ENCODE measurements around the gene DHX29. TPM values are rescaled to one million over a fixed set of nuclear protein-coding genes. Genes with fewer than 3 reads are reported as not detected.

DHX29 gene, protein sequence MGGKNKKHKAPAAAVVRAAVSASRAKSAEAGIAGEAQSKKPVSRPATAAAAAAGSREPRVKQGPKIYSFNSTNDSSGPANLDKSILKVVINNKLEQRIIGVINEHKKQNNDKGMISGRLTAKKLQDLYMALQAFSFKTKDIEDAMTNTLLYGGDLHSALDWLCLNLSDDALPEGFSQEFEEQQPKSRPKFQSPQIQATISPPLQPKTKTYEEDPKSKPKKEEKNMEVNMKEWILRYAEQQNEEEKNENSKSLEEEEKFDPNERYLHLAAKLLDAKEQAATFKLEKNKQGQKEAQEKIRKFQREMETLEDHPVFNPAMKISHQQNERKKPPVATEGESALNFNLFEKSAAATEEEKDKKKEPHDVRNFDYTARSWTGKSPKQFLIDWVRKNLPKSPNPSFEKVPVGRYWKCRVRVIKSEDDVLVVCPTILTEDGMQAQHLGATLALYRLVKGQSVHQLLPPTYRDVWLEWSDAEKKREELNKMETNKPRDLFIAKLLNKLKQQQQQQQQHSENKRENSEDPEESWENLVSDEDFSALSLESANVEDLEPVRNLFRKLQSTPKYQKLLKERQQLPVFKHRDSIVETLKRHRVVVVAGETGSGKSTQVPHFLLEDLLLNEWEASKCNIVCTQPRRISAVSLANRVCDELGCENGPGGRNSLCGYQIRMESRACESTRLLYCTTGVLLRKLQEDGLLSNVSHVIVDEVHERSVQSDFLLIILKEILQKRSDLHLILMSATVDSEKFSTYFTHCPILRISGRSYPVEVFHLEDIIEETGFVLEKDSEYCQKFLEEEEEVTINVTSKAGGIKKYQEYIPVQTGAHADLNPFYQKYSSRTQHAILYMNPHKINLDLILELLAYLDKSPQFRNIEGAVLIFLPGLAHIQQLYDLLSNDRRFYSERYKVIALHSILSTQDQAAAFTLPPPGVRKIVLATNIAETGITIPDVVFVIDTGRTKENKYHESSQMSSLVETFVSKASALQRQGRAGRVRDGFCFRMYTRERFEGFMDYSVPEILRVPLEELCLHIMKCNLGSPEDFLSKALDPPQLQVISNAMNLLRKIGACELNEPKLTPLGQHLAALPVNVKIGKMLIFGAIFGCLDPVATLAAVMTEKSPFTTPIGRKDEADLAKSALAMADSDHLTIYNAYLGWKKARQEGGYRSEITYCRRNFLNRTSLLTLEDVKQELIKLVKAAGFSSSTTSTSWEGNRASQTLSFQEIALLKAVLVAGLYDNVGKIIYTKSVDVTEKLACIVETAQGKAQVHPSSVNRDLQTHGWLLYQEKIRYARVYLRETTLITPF (N-terminal part only)
- 30.3 and 30.9 TPM in 2 replicates for total RNA-seq (2021)
- long read RNA-seq, full-length matches to known transcripts, result 7 of 82 reads
- long read RNA-seq, partial matches to known transcripts, result 70 of 82 reads
- long read RNA-seq, other reads (novel, unspliced or antisense), result 5 of 82 reads

DNA sequence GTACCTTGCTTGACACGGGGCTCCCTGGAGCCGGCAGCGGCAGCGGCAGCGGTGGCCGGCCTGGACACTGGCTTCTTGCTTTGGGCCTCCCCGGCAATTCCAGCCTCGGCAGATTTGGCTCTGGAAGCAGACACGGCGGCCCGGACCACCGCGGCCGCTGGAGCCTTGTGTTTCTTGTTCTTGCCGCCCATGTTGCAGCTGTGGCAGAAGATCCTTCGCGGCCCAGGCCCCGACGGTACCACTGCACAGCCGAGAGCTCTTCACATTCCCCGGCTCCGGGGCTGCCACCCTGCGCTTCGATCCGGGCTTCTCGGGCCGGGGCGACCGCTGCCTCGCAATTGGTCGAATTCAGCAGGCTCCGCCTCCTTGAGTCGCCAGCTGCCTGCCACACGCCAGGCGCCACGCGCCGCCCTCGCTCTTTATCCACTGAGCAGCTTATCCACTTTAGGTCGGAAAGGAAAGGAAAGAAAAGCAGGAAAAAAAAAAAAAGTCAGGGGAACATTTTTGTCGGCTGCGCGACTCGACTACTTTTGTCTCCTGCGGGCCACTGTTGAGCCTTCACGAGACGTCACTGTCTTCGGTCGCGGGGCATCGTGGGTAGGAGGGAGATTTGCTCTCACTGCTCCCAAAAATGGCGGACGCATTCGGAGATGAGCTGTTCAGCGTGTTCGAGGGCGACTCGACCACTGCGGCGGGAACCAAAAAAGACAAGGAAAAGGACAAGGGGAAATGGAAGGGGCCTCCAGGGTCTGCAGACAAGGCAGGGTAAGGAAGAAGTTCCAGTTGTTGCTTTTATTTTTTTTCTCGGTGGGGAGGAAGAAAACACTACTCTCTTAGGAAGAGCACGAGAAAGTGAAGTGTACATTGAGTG lies at the start of gene DHX29, which contains the start of gene MTREX:
Gene DHX29, minus strand, starts transcription at position 312 of the 871 bp plus-strand sequence. Its CDS starts 121 bp downstream, at position 191.
Gene MTREX, plus strand, starts transcription at position 607 of the 871 bp plus-strand sequence. Its CDS starts 25 bp downstream, at position 632.
- peaks cover 43% of the 10 kb centered on the region; the same call in 1 of the 2 replicates for H3K79me2 ChIP-seq (ENCODE audit: insufficient read depth, low read length)
- H3K23ac ChIP-seq (ENCODE audit: insufficient read length, low read depth, low read length), result no peak within 1 kb of the TSS
- H3K27me3 Mint-ChIP-seq (ENCODE audit: low read depth), result no peaks in the 10 kb centered on the region
- TF ChIP-seq, protein P1, sequence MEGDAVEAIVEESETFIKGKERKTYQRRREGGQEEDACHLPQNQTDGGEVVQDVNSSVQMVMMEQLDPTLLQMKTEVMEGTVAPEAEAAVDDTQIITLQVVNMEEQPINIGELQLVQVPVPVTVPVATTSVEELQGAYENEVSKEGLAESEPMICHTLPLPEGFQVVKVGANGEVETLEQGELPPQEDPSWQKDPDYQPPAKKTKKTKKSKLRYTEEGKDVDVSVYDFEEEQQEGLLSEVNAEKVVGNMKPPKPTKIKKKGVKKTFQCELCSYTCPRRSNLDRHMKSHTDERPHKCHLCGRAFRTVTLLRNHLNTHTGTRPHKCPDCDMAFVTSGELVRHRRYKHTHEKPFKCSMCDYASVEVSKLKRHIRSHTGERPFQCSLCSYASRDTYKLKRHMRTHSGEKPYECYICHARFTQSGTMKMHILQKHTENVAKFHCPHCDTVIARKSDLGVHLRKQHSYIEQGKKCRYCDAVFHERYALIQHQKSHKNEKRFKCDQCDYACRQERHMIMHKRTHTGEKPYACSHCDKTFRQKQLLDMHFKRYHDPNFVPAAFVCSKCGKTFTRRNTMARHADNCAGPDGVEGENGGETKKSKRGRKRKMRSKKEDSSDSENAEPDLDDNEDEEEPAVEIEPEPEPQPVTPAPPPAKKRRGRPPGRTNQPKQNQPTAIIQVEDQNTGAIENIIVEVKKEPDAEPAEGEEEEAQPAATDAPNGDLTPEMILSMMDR (conservative IDR thresholded peaks at IDR 0.05), result no peak
- H3K56ac ChIP-seq (ENCODE audit: insufficient read length, low read depth, low read length), result peak within 1 kb of the TSS; percentile 59
- no peak within 1 kb of the TSS for H3K27ac ChIP-seq (ENCODE audit: insufficient read length, low read depth, low read length)
- no peak within 1 kb of the TSS for H4K91ac ChIP-seq (ENCODE audit: insufficient read length, low read depth, low read length)
- H3K4me3 Mint-ChIP-seq, result no peak within 1 kb of the TSS
- peaks cover 3% of the 10 kb centered on the region for H3K23me2 ChIP-seq (ENCODE audit: insufficient read length, low read depth, low read length, poor library complexity, severe bottlenecking)
- H2AK5ac ChIP-seq (ENCODE audit: insufficient read length, low read length), result no peak within 1 kb of the TSS
- no peak within 1 kb of the TSS for H3T11ph ChIP-seq (ENCODE audit: low read length)
- H3K9me3 ChIP-seq (ENCODE audit: control insufficient read depth, low read depth, low read length), result no peaks in the 10 kb centered on the region
- peak within 1 kb of the TSS; percentile 86 for H3K9ac ChIP-seq (ENCODE audit: extremely low read depth, insufficient read length, low read length)
- H2BK120ac ChIP-seq (ENCODE audit: low read depth, low read length, poor library complexity, severe bottlenecking), result peak within 1 kb of the TSS; percentile 15
- peak within 1 kb of the TSS; percentile 73 for H3K18ac ChIP-seq (ENCODE audit: insufficient read length, low read depth, low read length)
- WGBS (ENCODE audit: extremely low coverage, insufficient read length, low lambda C conversion rate), result no CpG with 5 or more reads among the region's 62 CpGs
- peaks cover 7 to 20% (median 11%) of the 10 kb centered on the region in 3 experiments; a peak in 6 of 7 replicates for H3K36me3 Mint-ChIP-seq (ENCODE audit: insufficient read depth in 1 of 3, low read depth in 3 of 3)
- H2AFZ ChIP-seq (ENCODE audit: low read length), result no peak within 1 kb of the TSS
- H2BK12ac ChIP-seq (ENCODE audit: insufficient read length, low read depth, low read length), result no peak within 1 kb of the TSS
- peaks cover 4 to 9% of the 10 kb centered on the region in 2 experiments for H3K4me1 Mint-ChIP-seq
- H3K4ac ChIP-seq (ENCODE audit: low read depth, low read length), result no peak within 1 kb of the TSS; the same call in 1 of the 2 replicates
- H3K14ac ChIP-seq (ENCODE audit: insufficient read depth, low read length), result peak within 1 kb of the TSS; percentile 72; the same call in 1 of the 2 replicates
- H3K79me1 ChIP-seq (ENCODE audit: insufficient read depth, low read depth, low read length, poor library complexity, severe bottlenecking), result peaks cover 3% of the 10 kb centered on the region
- peak within 1 kb of the TSS; percentile 80 for H3K4me2 ChIP-seq (ENCODE audit: insufficient read depth, insufficient read length, low read length)
- H4K20me1 ChIP-seq (ENCODE audit: control insufficient read depth, insufficient read depth, insufficient read length), result no peaks in the 10 kb centered on the region
- H3K9me3 Mint-ChIP-seq, result no peaks in the 10 kb centered on the region
- H4K5ac ChIP-seq (ENCODE audit: insufficient read length, low read depth, low read length), result peak within 1 kb of the TSS; percentile 79
- H2BK15ac ChIP-seq (ENCODE audit: low read depth, low read length), result no peak within 1 kb of the TSS
- no peak within 1 kb of the TSS for H2BK20ac ChIP-seq (ENCODE audit: low read depth, low read length, poor library complexity, severe bottlenecking)
- peak within 1 kb of the TSS; percentile 44 for H2BK5ac ChIP-seq (ENCODE audit: insufficient read length, low read length)
- peaks cover 2% of the 10 kb centered on the region; the same call in 1 of the 2 replicates for H3K4me1 ChIP-seq (ENCODE audit: insufficient read depth, low read length)
- H3K27ac Mint-ChIP-seq, result no peak within 1 kb of the TSS
- DNase-seq, result peak; percentile 91
- no peak within 1 kb of the TSS for H4K8ac ChIP-seq (replicated peaks; ENCODE audit: insufficient read length, low read depth, low read length)
- no peaks in the 10 kb centered on the region for H3K27me3 ChIP-seq (ENCODE audit: insufficient read depth, low read length)

Data from H9 (cell line).